A549 (cell line): ENCODE data around the gene STARD3NL. TPM values are rescaled to one million over a fixed set of nuclear protein-coding genes. Genes with fewer than 3 reads are reported as not detected.

ENCODE experiments used
- ATAC-seq, 2 experiments: fragments of 200-7000 bp in 1 of 2; fragments of >200 bp in 1 of 2; cut with Nextera tagmentation in 1 of 2; cut with Tn5 transposase in 1 of 2; 3 replicates each; pipeline versions ENCODE4 v1.8.0 to v1.9.1; 2018 to 2020; ENCODE audit warnings: mild to moderate bottlenecking in 1 of 2, moderate library complexity in 1 of 2
- CTCF ChIA-PET: fragments of 300-600 bp; sonication (Branson Sonifier 250); formaldehyde crosslinking; extraction: SDS; loops from one replicate; lab custom pipeline; 2021; ENCODE audit warnings: antibody characterized with exemption, inconsistent platforms; lab: Yijun Ruan, JAX
- POLR2A ChIA-PET: fragments of 350-600 bp; formaldehyde crosslinking; extraction: SDS; loops from one replicate; lab custom pipeline; 2021; ENCODE audit warnings: antibody characterized with exemption, inconsistent platforms; lab: Yijun Ruan, JAX
- DNase-seq, 2 experiments: peaks; one replicate each; pipeline versions ENCODE4 v3.0.0 to v3.0.0-alpha.2; 2011 to 2016; ENCODE audit warnings: low read depth in 1 of 2, low spot score in 1 of 2
- FAIRE-seq: peaks from 2 replicates; lab custom pipeline; 2011; peaks lifted over from hg19 to GRCh38; lab: Jason Lieb, UNC
- H3K27ac ChIP-seq, 2 experiments: fragments of >200 bp; sonication (Bioruptor Twin); formaldehyde crosslinking; 3 replicates each; pipeline ENCODE4 v1.5.1; 2016 to 2017
- H3K4me1 ChIP-seq: fragments of >200 bp; sonication (Bioruptor Twin); formaldehyde crosslinking; 3 replicates; pipeline ENCODE4 v1.6.1; 2016
- H3K4me2 ChIP-seq: fragments of >200 bp; sonication (Bioruptor Twin); formaldehyde crosslinking; 3 replicates; pipeline ENCODE4 v1.6.1; 2016
- H3K4me3 ChIP-seq: fragments of >200 bp; sonication (Bioruptor Twin); formaldehyde crosslinking; 3 replicates; pipeline ENCODE4 v1.5.1; 2016
- H3K9me3 ChIP-seq: fragments of >200 bp; sonication (Bioruptor Twin); formaldehyde crosslinking; 3 replicates; pipeline ENCODE4 v1.6.1; 2016
- CHD2 ChIP-seq: fragments of 150-350 bp; IDR thresholded peaks from 2 replicates; pipeline ENCODE4 v1.6.1; 2014; ENCODE audit warnings: low read length; ENCODE audit not compliant: partially characterized antibody
- CHD4 ChIP-seq: fragments of 200-600 bp; sonication (generic); IDR thresholded peaks from 2 replicates; pipeline ENCODE4 v1.6.1; 2016; ENCODE audit warnings: antibody characterized with exemption, mild to moderate bottlenecking, borderline replicate concordance
- EHMT2 ChIP-seq: fragments of 200-600 bp; sonication (generic); IDR thresholded peaks from 2 replicates; pipeline ENCODE4 v1.6.1; 2016; ENCODE audit warnings: antibody characterized with exemption, low read depth, mild to moderate bottlenecking, moderate library complexity
- ESRRA ChIP-seq: fragments of 150-350 bp; IDR thresholded peaks from 2 replicates; pipeline ENCODE4 v1.6.1; 2014; ENCODE audit warnings: mild to moderate bottlenecking, low read length, borderline replicate concordance
- FOSL2 ChIP-seq, 2 experiments: fragments of 450-650 bp in 1 of 2; fragments of >200 bp in 1 of 2; sonication (Bioruptor Twin) in 1 of 2; formaldehyde crosslinking; IDR thresholded peaks; 2 replicates each; pipeline versions ENCODE4 v1.5.0 to v1.6.1; 2016 to 2020; ENCODE audit warnings: mild to moderate bottlenecking in 1 of 2, moderate library complexity in 1 of 2
- FOXS1 ChIP-seq: fragments of 250-450 bp; sonication (Bioruptor Pico); IDR thresholded peaks from 2 replicates; pipeline ENCODE4 v1.5.0; 2020; ENCODE audit warnings: mild to moderate bottlenecking, moderate library complexity
- JUN ChIP-seq, 2 experiments: fragments of >200 bp; sonication (Bioruptor Twin); formaldehyde crosslinking; IDR thresholded peaks; 2 replicates in 1 of 2; 3 replicates in 1 of 2; pipeline ENCODE4 v1.6.1; 2016 to 2017
- KDM5A ChIP-seq: fragments of 200-600 bp; sonication (generic); IDR thresholded peaks from 2 replicates; pipeline ENCODE4 v1.6.1; 2016; ENCODE audit warnings: antibody characterized with exemption, mild to moderate bottlenecking
- NPAS2 ChIP-seq: fragments of 250-450 bp; sonication (Bioruptor Pico); IDR thresholded peaks from 2 replicates; pipeline ENCODE4 v1.8.0; 2022; ENCODE audit warnings: mild to moderate bottlenecking, moderate library complexity, borderline replicate concordance
- PHF8 ChIP-seq: fragments of 200-600 bp; sonication (generic); IDR thresholded peaks from 2 replicates; pipeline ENCODE4 v1.6.1; 2016; ENCODE audit warnings: low read depth, mild to moderate bottlenecking, antibody characterized with exemption, moderate library complexity, borderline replicate concordance
- POLR2A ChIP-seq: IDR thresholded peaks from 2 replicates; pipeline ENCODE4 v1.6.1; 2012; ENCODE audit warnings: mild to moderate bottlenecking, low read length
- RCOR1 ChIP-seq: fragments of 150-350 bp; IDR thresholded peaks from 2 replicates; pipeline ENCODE4 v1.6.1; 2014; ENCODE audit warnings: antibody characterized with exemption, low read length, low read depth
- RNF2 ChIP-seq: fragments of 200-600 bp; sonication (generic); IDR thresholded peaks from 2 replicates; pipeline ENCODE4 v1.6.1; 2016; ENCODE audit warnings: low read depth, mild to moderate bottlenecking, antibody characterized with exemption, moderate library complexity, borderline replicate concordance
- ZFP36 ChIP-seq: fragments of 450-650 bp; IDR thresholded peaks from 2 replicates; pipeline ENCODE4 v1.6.1; 2014; ENCODE audit warnings: borderline replicate concordance; ENCODE audit not compliant: partially characterized antibody
- ZSCAN20 ChIP-seq: fragments of 250-450 bp; sonication (Bioruptor Pico); IDR thresholded peaks from 2 replicates; pipeline ENCODE4 v1.8.0; 2022; ENCODE audit warnings: mild to moderate bottlenecking, moderate library complexity
- WGBS: methylation state at CpG from one replicate; pipeline ENCODE4 v1.1.6; 2017; ENCODE audit errors: missing lambda C conversion rate; 5-methylcytosine and 5-hydroxymethylcytosine counted together
- polyA plus RNA-seq, 4 experiments: library from polyadenylated mRNA; depleted of rRNA in 3 of 4; stranded (reverse); fragments of >200 nt; fragmentation: RNase III in 1 of 4; extraction: RNeasy Plus Mini Kit Qiagen cat#74134 plus additional on column Dnase treatment in 1 of 4; gene quantifications; 2 replicates in 3 of 4; 3 replicates in 1 of 4; pipeline ENCODE4 v1.2.3, GENCODE V29; 2011 to 2017
- TF ChIP-seq, protein P1 (sequence below): fragments of >200 bp; sonication (Bioruptor Twin); formaldehyde crosslinking; IDR thresholded peaks from 3 replicates; pipeline ENCODE4 v1.6.1; 2016
- TF ChIP-seq, protein P2 (sequence below): fragments of 150-350 bp; IDR thresholded peaks from 2 replicates; pipeline ENCODE4 v1.6.1; 2014; ENCODE audit warnings: low read depth, mild to moderate bottlenecking, low read length
- TF ChIP-seq, protein P3 (sequence below): IDR thresholded peaks from 2 replicates; pipeline ENCODE4 v1.6.1; 2012
- TF ChIP-seq, protein P4 (sequence below): fragments of 450-650 bp; IDR thresholded peaks from 2 replicates; pipeline ENCODE4 v1.6.1; 2014; ENCODE audit warnings: antibody characterized with exemption
- TF ChIP-seq, protein P5 (sequence below): IDR thresholded peaks from 2 replicates; pipeline ENCODE4 v1.6.1; 2012
- TF ChIP-seq, protein P6 (sequence below): IDR thresholded peaks from 2 replicates; pipeline ENCODE4 v1.6.1; 2012; ENCODE audit warnings: low read depth, borderline replicate concordance

STARD3NL gene
- polyA plus RNA-seq, 2 of the 4 experiments (the other 2 are of a cell fraction), result 57.9 to 104 TPM

DNA sequence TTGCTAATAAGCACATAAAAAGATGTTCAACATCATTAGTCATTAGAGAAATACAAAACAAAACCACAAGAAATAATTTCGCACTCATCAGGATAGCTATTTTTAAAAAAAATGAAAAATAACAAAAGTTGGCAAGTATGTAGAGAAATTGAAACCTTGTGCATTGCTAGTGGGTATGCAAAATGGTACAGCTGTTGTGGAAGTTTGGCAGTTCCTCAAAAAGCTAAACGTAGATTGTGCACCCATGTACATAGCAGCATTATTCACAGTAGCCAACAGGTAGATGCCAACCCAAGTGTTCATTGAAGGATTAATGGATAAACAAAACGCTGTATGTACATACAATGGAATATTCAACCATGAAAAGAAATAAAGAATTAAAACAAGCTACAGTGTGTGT lies 35.3 kb upstream of the STARD3NL start:
- FAIRE-seq (no peak), ATAC-seq (no peak)
- POLR2A ChIA-PET, result no interaction called here

DNA sequence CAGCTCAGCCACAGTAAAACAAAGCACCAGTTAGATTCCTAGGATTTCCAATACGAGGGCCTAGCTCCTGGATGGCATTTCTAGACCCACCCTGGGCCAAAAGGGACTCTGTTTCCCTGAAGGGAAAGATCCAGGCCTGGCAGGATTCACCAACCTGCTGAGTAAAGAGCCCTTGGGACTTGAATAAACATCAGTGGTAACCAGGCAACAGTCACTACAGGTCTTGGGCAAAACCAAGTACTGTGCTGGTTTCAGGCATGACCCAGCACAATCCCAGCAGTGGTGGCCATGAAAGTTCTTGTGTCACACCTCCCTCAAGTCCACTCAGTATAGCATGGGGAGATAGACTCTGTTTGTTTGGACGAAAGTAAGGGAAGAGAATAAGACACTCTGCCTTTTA lies 31.0 kb upstream of the STARD3NL start:
- Histone ChIP-seq H3K4me1 (no peaks in the 10 kb centered on the region), H3K4me2 (no peak overlapping the region), H3K4me3 (no peak overlapping the region), H3K9me3 (no peaks in the 10 kb centered on the region), H3K27ac (no peak overlapping the region)
- CTCF ChIA-PET, result interaction anchor here (0.7 to 2.1 kb wide), 4 partner anchors 14 to 189 kb away, joined by 3 to 5 read pairs (median 4); no protein-coding TSS in a partner anchor
- POLR2A ChIA-PET, result no interaction called here
- DNase-seq (peak in 1 of 2 experiments; percentile 31), ATAC-seq (no peak; a peak in 2 of 6 replicates), FAIRE-seq (no peak)
- TF ChIP-seq, protein P1, sequence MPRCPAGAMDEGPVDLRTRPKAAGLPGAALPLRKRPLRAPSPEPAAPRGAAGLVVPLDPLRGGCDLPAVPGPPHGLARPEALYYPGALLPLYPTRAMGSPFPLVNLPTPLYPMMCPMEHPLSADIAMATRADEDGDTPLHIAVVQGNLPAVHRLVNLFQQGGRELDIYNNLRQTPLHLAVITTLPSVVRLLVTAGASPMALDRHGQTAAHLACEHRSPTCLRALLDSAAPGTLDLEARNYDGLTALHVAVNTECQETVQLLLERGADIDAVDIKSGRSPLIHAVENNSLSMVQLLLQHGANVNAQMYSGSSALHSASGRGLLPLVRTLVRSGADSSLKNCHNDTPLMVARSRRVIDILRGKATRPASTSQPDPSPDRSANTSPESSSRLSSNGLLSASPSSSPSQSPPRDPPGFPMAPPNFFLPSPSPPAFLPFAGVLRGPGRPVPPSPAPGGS, result no peak
- TF ChIP-seq, protein P2, sequence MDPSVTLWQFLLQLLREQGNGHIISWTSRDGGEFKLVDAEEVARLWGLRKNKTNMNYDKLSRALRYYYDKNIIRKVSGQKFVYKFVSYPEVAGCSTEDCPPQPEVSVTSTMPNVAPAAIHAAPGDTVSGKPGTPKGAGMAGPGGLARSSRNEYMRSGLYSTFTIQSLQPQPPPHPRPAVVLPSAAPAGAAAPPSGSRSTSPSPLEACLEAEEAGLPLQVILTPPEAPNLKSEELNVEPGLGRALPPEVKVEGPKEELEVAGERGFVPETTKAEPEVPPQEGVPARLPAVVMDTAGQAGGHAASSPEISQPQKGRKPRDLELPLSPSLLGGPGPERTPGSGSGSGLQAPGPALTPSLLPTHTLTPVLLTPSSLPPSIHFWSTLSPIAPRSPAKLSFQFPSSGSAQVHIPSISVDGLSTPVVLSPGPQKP, result no peak
- no peak for TF ChIP-seq FOXS1 (CRISPR knock-in tag)
- 29% methylated on average over 2 of the region's 2 CpGs for WGBS

More for the DNA sequence above, 35.3 kb upstream of the STARD3NL start:
- Histone ChIP-seq H3K4me1 (no peaks in the 10 kb centered on the region), H3K9me3 (no peaks in the 10 kb centered on the region), H3K4me3 (no peak overlapping the region), H3K4me2 (no peak overlapping the region), H3K27ac (no peak overlapping the region)
- CTCF ChIA-PET, result no interaction called here
- WGBS, result 60% methylated on average over 3 of the region's 3 CpGs
- DNase-seq, result no peak
- TF ChIP-seq CHD2 (no peak), NPAS2 (CRISPR knock-in tag) (no peak), POLR2A (no peak), ESRRA (no peak), FOSL2 (IDR thresholded peaks at IDR 0.05) (no peak), FOSL2 (CRISPR knock-in tag; IDR thresholded peaks at IDR 0.05) (no peak), ZSCAN20 (no peak), CHD4 (no peak), JUN (IDR thresholded peaks at IDR 0.05) (no peak), RNF2 (no peak), ZFP36 (no peak), PHF8 (no peak), KDM5A (no peak), EHMT2 (no peak), RCOR1 (no peak)
- TF ChIP-seq, protein P3, sequence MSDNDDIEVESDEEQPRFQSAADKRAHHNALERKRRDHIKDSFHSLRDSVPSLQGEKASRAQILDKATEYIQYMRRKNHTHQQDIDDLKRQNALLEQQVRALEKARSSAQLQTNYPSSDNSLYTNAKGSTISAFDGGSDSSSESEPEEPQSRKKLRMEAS, result no peak
- TF ChIP-seq, protein P4, sequence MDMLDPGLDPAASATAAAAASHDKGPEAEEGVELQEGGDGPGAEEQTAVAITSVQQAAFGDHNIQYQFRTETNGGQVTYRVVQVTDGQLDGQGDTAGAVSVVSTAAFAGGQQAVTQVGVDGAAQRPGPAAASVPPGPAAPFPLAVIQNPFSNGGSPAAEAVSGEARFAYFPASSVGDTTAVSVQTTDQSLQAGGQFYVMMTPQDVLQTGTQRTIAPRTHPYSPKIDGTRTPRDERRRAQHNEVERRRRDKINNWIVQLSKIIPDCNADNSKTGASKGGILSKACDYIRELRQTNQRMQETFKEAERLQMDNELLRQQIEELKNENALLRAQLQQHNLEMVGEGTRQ, result no peak
- TF ChIP-seq, protein P5, sequence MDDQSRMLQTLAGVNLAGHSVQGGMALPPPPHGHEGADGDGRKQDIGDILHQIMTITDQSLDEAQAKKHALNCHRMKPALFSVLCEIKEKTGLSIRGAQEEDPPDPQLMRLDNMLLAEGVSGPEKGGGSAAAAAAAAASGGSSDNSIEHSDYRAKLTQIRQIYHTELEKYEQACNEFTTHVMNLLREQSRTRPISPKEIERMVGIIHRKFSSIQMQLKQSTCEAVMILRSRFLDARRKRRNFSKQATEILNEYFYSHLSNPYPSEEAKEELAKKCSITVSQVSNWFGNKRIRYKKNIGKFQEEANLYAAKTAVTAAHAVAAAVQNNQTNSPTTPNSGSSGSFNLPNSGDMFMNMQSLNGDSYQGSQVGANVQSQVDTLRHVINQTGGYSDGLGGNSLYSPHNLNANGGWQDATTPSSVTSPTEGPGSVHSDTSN, result no peak
- TF ChIP-seq, protein P1, result no peak
- TF ChIP-seq, protein P6, sequence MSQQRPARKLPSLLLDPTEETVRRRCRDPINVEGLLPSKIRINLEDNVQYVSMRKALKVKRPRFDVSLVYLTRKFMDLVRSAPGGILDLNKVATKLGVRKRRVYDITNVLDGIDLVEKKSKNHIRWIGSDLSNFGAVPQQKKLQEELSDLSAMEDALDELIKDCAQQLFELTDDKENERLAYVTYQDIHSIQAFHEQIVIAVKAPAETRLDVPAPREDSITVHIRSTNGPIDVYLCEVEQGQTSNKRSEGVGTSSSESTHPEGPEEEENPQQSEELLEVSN, result no peak
- TF ChIP-seq, all 56 proteins: peak for 0
